NT2/D1 (cell line): ENCODE data around the gene LSP1.

Experiments
- SUZ12 ChIP-seq: IDR thresholded peaks from 2 replicates; pipeline ENCODE4 v1.6.1; 2011; ENCODE audit not compliant: insufficient read length, insufficient read depth; ENCODE audit errors: extremely low read depth
- YY1 ChIP-seq: IDR thresholded peaks from 2 replicates; pipeline ENCODE4 v1.6.1; 2011; ENCODE audit not compliant: insufficient read length, insufficient read depth
- ZNF274 ChIP-seq: IDR thresholded peaks from 2 replicates; pipeline ENCODE4 v1.6.1; 2011; ENCODE audit warnings: mild to moderate bottlenecking, low read depth, low read length

- no peak for TF ChIP-seq YY1
- no peak for TF ChIP-seq SUZ12
- TF ChIP-seq ZNF274 = no peak
Measured at GRCh38 chr11:1815311-1815710, 37.6 kb upstream of the LSP1 start.
